HG02759 (cell line): ENCODE results near the gene TUFM.
"Not testable (repeated sequence)": the region's sequence is repeated elsewhere in the genome, so short reads cannot be mapped to it uniquely, and the experiment has no call there.

Experiments used
- ATAC-seq: cut with Tn5 transposase; IDR thresholded peaks from one replicate; pipeline ENCODE4 v1.9.1; 2021; ENCODE audit warnings: mild to moderate bottlenecking, moderate library complexity; ENCODE audit not compliant: unreplicated experiment

TUFM gene

DNA sequence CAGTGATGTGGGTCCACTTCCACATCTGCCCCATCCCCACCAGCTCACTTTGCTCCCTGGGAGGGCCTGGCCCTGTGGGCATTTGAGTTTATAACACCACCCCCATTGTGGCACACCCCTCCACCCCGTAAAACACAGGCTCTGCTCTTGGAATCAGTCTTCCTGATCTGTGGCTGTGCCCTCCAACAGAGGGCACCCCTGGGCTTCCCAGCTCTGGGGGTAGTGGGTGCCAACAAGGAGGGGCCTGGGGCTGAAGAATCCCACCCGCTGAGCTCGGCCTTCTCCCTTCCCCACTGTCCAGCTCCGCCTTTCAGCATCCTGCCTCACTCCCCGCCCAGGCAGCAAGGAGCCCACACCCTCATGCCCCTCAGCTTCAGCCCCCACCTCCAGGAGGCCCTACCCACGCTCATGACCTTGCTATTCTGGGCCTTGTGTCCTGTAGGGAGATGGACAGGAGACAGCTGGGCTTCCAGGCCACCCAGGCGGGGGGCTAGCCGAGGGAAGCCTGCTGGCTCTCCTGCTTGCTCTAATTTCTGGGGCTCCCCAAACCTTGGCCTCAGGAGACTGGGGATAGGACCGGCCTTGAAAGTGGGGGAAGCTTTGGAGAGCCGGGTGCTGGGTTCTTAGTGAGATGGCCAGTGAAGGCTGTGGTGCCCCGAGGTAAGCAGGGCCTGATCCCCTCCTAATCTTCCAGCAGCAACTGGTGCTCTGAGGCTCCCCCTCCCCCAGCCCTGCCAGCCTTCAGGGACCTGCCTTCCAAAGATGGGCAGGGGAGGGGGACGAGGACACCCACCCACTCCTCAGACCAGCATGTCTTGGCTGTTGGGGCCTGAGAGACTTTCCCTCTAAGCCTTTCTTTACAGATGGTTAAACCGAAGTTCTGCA lies 29.2 kb upstream of the TUFM start:
- ATAC-seq = no peak

- ATAC-seq = no peak
Observed at GRCh38 chr16:28874406-28874805, 28.3 kb upstream of the TUFM start.

GRCh38 chr16:28873543-28874201 lies 27.5 kb upstream of the TUFM start:
- no peak for ATAC-seq

DNA sequence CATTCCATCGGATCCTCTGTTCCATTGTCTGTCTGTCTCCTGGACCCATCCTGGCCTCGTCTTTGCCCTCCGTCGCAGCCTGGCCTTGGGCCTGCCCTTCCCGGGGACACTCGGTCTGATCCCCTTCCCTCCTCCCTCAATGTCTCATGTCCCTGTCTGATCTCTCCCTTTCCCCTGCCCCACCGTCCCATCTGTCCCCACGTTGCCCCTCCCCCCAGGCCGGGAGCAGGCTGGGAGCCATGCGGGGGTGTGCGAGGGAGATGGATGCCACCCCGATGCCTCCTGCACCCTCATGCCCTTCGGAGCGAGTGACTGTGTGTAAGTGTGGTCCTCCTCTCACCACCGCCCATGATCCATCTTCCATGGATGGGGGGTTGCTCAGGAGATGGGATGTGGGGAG lies 26.8 kb upstream of the TUFM start:
- ATAC-seq = no peak

- ATAC-seq = no peak
Observed at GRCh38 chr16:28869201-28869600, 23.1 kb upstream of the TUFM start.

DNA sequence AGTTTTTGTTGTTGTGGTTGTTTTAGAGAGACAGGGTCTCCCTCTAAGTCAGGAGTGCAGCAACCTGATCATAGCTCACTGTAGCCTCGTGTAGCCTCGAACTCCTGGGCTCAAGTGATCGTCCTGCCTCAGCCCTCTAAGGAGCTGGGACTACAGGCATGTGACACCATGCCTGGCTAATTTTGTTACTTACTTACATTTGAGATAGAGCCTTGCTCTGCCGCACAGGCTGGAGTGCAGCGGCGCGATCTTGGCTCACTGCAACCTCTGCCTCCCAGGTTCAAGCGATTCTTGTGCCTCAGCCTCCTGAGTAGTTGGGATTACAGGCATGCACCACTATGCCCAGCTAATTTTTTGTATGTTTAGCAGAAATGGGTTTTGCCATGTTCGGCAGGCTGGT lies 21.5 kb upstream of the TUFM start:
- not testable (repeated sequence) for ATAC-seq

GRCh38 chr16:28867241-28867640 lies 21.1 kb upstream of the TUFM start:
- no peak for ATAC-seq

DNA sequence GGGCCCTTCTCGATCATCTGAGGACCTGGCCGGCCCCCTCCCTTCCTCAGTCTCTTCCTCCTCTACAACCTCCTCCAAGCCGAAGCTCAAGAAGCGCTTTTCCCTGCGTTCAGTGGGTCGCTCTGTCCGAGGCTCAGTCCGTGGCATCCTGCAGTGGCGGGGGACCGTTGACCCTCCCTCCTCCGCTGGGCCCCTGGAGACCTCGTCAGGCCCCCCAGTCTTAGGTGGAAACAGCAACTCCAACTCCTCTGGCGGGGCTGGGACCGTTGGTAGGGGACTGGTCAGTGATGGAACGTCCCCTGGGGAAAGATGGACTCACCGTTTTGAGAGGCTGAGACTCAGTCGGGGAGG lies 20.3 kb upstream of the TUFM start:
- no peak for ATAC-seq

DNA sequence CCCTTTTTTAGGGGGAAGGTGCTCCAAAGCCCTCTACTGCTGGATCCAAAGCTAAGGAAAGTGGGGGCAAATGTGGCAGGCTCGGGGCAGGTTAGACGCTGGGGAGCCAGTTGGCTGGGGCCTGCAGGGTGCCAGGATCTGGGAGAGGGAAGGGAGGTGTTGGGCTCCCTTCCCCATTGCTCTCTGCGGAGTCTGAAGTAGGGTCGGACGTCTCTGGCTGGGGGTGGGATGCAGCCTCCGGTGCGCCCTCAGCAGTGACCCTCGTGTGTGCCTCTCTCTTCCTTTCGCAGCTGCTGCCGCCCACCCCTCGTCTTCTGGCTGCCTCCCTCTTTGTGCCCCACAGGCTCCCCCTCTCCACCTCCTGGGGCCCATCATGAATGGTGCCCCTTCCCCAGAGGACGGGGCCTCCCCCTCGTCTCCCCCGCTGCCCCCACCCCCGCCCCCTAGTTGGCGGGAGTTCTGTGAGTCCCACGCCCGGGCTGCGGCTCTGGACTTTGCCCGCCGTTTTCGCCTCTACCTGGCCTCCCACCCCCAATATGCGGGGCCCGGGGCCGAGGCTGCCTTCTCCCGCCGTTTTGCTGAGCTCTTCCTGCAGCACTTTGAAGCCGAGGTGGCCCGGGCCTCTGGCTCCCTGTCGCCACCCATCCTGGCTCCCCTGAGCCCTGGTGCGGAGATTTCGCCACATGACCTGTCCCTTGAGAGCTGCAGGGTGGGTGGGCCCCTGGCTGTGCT lies 19.7 kb upstream of the TUFM start:
- ATAC-seq = no peak

DNA sequence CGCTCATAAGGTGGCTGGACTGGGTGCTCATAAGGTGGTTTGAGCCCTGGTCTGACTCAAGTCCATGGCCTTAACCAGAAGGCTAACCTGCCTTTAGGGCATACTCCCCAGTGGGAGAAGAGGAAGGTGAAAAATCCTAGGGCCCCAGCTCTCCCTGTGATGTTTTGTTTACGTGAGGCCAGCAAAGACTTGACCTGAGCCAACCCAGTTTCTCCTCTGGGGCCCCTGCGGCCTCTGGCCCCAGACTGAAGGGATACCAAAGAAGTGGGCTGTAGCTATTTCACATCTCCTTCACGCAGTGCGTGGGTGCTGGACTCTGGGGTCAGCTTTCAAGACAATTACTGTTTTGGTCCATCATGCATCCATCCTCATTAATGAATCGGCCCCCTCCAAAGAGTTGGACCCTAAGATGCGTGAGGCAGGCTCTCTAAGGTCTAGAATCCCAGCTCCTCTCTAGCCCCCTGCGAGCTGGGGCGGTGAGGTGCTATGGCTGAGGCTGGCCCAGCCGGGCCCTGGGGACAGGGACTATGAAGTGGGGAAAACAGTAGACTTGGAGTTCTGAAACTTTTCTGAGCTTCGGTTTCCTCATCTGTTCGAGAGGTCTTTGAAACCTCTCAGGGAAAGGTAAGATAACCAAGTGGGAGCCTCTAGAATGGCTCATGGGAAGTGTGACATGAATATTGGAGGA lies 19.0 kb upstream of the TUFM start:
- no peak for ATAC-seq

DNA sequence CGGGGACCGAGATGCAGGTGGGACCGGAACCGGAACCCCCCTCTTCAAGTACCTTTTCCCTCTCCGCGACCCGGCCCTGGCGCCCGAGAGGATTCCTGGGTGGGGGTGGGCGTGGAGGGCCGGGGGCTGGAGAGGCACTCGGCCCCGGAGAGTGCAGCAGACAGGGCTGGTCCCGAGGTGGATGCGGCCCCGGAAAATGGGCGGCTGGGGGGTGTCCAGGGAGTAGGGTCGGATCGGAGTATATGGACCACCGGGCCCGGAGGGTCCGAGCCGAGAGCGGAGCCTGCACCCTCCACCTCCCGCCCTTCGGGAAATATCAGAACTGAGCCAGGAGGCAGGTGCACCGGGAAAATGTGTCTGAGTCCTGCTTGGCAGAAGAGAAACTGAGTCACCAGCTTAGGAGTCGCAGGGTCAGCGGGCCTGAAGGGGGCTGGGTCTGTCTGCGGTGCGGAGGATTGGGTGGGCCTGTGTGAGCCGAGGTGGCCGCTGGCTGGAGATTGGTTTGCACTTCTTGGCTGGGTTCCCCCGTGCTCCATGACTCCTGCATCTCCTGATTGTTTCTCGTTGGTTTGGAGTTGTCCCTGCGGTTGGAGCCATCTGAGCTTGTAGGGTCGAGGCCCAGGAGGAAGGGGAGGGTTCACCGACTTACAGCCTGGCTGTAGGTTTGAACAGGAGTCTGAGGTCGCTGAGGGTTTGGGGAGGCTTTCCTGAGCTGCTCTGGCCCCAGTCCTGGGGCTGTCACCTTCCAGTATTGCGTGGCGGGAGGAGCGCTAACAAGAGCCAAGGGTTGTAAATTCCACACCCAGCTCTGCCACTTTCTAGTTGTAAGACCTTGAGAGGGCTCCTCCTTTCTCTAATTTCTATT lies 18.0 kb upstream of the TUFM start:
- ATAC-seq = no peak

GRCh38 chr16:28859326-28859725 lies 13.2 kb upstream of the TUFM start:
- no peak for ATAC-seq

DNA sequence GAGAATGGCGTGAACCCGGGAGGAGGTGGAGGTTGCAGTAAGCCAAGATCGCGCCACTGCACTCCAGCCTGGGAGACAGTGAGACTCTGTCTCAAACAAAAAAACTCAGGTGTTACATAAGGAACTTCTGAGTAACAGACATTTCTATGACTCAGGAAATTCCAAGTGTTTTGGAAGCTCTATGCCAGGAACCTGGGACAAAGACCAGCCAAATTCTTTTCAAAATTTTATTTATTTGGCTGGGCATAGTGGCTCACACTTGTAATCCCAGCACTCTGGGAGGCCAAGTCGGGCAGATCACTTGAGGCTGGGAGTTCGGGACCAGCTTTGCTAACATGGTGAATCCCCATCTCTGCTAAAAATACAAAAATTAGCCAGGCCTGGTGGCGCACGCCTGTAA lies 12.3 kb upstream of the TUFM start:
- no peak for ATAC-seq

GRCh38 chr16:28846933-28847273 lies 755 bp upstream of the TUFM start:
- no peak for ATAC-seq

GRCh38 chr16:28845761-28846079 lies 428 bp downstream of the TUFM start:
- no peak for ATAC-seq

GRCh38 chr16:28845293-28845692 lies 855 bp downstream of the TUFM start:
- no peak for ATAC-seq

DNA sequence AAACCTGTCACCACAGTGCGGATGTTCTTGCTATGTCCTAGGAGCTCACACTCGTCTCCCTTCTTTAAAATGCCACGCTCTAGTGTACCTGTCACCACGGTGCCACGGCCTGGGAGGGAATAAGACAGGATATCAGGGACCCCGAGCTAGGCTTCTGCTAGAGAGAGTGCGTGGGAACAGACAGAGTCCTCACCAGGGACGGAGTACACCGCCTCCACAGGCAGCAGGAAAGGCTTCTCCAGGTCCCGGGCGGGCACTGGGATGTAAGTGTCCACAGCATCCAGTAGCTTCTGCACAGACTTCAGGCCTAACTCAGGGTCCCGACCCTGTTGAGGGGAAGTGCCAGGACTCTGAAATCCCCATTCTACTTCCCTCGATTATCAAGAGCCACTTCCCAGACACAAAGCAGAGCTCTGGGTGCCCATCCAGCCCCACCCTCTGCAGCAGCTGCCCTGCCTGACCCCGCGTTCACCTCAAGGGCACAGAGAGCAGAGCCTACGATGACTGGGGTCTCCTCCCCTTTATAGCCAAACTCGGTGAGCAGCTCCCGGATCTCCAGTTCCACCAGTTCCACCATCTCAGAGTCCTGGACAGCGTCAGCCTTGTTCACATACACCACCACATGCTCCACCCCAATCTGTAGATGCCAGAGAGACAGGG lies 1.8 kb downstream of the TUFM start:
- no peak for ATAC-seq

DNA sequence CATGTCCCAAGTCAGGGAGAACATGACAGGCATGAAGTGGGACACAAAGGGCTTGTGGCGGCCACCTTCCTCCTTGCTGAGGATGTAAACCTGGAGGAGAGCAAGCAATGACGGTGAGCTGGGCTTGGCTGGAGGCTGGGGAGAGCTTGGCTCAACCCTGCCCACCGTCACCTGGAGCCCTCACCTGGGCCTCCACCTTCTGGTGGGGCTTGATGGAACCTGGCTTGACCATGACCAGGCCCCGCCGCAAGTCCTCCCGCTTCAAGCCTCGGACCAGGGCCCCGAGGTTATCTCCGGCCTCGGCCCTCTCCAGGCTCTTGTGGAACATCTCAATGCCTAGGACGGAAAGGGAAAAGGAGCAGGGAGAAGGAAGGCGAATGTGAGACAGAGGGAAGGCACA lies 2.4 kb downstream of the TUFM start:
- ATAC-seq = no peak

DNA sequence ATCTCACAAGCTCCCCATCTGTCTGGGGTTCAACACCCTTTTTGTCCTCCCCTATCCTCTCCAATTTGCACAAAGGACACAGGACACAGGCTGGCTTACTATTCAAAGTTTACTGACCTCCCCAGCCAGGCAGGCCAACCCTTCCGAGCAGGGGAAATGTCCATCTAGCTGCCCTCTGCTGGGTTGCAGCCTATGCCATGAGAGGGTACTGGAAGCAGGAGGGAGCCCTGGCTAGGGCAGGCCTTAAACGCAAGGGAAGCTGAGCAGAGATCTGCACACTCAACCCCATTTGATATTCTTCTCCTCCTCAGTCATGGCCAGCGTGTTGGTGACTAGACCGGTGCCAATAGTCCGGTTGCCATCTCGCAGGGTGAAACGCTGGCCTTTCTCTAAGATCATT lies 3.5 kb downstream of the TUFM start:
- ATAC-seq = no peak

DNA sequence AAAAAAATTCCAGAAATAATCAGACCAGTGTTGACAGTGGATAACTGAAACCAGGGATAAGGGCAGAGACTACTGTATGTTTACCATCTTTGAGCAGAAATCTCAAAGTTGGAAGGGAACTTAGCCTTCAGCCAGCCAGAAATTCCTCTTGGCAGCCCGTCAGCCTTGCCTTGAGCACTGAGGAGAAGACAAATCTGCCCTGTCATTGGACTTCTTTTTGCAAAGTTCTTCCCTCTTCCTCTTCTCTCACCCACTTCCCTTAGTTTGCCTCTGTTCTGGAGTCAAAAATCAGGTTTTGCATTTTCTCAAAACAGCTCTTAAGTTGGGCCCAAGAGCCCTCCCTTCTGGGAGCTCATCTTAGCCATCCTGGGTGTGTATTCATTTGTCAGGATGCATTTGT lies 6.2 kb downstream of the TUFM start:
- ATAC-seq = no peak
